ENCODE measurements around the gene KRT7. TPM values are rescaled to one million over a fixed set of nuclear protein-coding genes. Genes with fewer than 3 reads are reported as not detected.

The KRT7 gene
- total and polyA plus RNA-seq, 4 donors = 0.37 to 9.9 (median 7.0) TPM

GRCh38 chr12:52204931-52205505, 28.0 kb upstream of the KRT7 start:
- Histone ChIP-seq H3K9ac (ENCODE audit: low read depth in 1 of 2, low read length in 2 of 2) (no peak overlapping the region), H3K4me3 (ENCODE audit: low read depth in 1 of 3, low read length in 3 of 3) (no peak overlapping the region), H3K9me3 (ENCODE audit: control insufficient read depth in 4 of 4, low read length in 3 of 4) (no peaks in the 10 kb centered on the region), H3K36me3 (ENCODE audit: control insufficient read depth in 4 of 4, insufficient read depth in 3 of 4, low read depth in 1 of 4, low read length in 3 of 4) (no peaks in the 10 kb centered on the region), H3K4me1 (ENCODE audit: control insufficient read depth in 4 of 4, insufficient read depth in 4 of 4, low read length in 3 of 4) (no peaks in the 10 kb centered on the region), H3K27ac (ENCODE audit: low read depth in 1 of 2, low read length in 2 of 2) (no peak overlapping the region), H3K27me3 (ENCODE audit: control insufficient read depth in 4 of 4, insufficient read depth in 4 of 4, low read length in 3 of 4) (peaks cover 0 to 4% (median 0%) of the 10 kb centered on the region in 4 donors)
- 90% methylated on average over 7 of the region's 7 CpGs for WGBS
- DNase-seq (ENCODE audit: low spot score) = no peak
- TF ChIP-seq, protein P1, sequence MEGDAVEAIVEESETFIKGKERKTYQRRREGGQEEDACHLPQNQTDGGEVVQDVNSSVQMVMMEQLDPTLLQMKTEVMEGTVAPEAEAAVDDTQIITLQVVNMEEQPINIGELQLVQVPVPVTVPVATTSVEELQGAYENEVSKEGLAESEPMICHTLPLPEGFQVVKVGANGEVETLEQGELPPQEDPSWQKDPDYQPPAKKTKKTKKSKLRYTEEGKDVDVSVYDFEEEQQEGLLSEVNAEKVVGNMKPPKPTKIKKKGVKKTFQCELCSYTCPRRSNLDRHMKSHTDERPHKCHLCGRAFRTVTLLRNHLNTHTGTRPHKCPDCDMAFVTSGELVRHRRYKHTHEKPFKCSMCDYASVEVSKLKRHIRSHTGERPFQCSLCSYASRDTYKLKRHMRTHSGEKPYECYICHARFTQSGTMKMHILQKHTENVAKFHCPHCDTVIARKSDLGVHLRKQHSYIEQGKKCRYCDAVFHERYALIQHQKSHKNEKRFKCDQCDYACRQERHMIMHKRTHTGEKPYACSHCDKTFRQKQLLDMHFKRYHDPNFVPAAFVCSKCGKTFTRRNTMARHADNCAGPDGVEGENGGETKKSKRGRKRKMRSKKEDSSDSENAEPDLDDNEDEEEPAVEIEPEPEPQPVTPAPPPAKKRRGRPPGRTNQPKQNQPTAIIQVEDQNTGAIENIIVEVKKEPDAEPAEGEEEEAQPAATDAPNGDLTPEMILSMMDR (IDR thresholded peaks at IDR 0.05; ENCODE audit: low read depth, low read length, missing input control) = no peak
- TF ChIP-seq FOXA1 (IDR thresholded peaks at IDR 0.05) (no peak), GABPA (IDR thresholded peaks at IDR 0.05 in 1 of 2, conservative IDR thresholded peaks at IDR 0.05 in 1 of 2) (no peak), EGR1 (IDR thresholded peaks at IDR 0.05; ENCODE audit: low read depth in 2 of 2) (no peak), HNF4A (conservative IDR thresholded peaks at IDR 0.05) (no peak), YY1 (IDR thresholded peaks at IDR 0.05) (no peak), JUND (IDR thresholded peaks at IDR 0.05) (no peak), HNF4G (IDR thresholded peaks at IDR 0.05) (no peak), TAF1 (conservative IDR thresholded peaks at IDR 0.05) (no peak), NR2F2 (IDR thresholded peaks at IDR 0.05) (no peak), RAD21 (IDR thresholded peaks at IDR 0.05) (no peak), MAX (IDR thresholded peaks at IDR 0.05) (no peak)
- TF ChIP-seq, protein P2, sequence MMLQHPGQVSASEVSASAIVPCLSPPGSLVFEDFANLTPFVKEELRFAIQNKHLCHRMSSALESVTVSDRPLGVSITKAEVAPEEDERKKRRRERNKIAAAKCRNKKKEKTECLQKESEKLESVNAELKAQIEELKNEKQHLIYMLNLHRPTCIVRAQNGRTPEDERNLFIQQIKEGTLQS (IDR thresholded peaks at IDR 0.05) = no peak
- TF ChIP-seq, protein P3, sequence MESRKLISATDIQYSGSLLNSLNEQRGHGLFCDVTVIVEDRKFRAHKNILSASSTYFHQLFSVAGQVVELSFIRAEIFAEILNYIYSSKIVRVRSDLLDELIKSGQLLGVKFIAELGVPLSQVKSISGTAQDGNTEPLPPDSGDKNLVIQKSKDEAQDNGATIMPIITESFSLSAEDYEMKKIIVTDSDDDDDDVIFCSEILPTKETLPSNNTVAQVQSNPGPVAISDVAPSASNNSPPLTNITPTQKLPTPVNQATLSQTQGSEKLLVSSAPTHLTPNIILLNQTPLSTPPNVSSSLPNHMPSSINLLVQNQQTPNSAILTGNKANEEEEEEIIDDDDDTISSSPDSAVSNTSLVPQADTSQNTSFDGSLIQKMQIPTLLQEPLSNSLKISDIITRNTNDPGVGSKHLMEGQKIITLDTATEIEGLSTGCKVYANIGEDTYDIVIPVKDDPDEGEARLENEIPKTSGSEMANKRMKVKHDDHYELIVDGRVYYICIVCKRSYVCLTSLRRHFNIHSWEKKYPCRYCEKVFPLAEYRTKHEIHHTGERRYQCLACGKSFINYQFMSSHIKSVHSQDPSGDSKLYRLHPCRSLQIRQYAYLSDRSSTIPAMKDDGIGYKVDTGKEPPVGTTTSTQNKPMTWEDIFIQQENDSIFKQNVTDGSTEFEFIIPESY (IDR thresholded peaks at IDR 0.05) = no peak

DNA sequence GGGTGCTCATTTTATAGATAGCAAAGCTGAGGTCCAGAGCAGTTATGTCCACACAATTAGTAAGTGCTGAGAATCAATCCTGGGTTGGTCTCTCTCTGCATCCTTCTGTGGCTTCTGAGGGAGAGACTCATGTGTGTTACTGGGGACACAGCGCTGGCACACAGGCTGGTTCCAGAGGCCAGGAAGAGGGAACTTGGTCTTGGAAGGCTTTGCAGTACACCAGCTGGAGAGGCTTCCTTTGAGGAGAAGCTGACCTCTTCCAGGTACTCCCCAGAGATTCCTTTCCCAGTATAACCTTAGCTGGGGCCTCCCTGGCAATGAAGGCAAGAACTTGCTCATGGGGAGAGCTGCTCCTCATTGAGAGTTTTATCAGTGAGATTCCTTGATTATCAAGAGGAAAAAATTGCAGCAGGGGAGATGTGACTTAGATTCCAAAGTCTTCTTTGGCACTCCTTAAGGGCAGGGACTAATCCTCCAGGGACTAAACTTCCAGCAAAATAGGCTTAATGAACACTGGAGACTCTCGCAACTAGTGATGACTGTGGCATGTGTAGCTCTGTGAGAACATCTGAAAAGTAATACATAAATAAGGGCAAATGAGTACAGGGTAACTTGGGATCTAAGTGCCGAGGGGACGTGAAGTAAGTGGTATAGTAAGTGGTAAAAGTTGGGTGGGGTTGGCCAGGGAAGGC, 27.3 kb upstream of the KRT7 start:
- WGBS = 91% methylated on average over 4 of the region's 4 CpGs
- H3K9ac ChIP-seq (ENCODE audit: low read depth in 1 of 2, low read length in 2 of 2) = no peak overlapping the region
- H3K4me3 ChIP-seq (ENCODE audit: low read depth in 1 of 3, low read length in 3 of 3) = no peak overlapping the region
- H3K27ac ChIP-seq (ENCODE audit: low read depth in 1 of 2, low read length in 2 of 2) = no peak overlapping the region
- H3K27me3 ChIP-seq (ENCODE audit: control insufficient read depth in 4 of 4, insufficient read depth in 4 of 4, low read length in 3 of 4) = peaks cover 0 to 4% (median 0%) of the 10 kb centered on the region in 4 donors
- DNase-seq (ENCODE audit: low spot score) = no peak
- no peaks in the 10 kb centered on the region for H3K4me1 ChIP-seq (ENCODE audit: control insufficient read depth in 4 of 4, insufficient read depth in 4 of 4, low read length in 3 of 4)
- H3K9me3 ChIP-seq (ENCODE audit: control insufficient read depth in 4 of 4, low read length in 3 of 4) = no peaks in the 10 kb centered on the region
- no peak for TF ChIP-seq YY1 (IDR thresholded peaks at IDR 0.05)
- TF ChIP-seq FOXA1 (IDR thresholded peaks at IDR 0.05) = no peak
- TF ChIP-seq HNF4G (IDR thresholded peaks at IDR 0.05) = no peak
- no peak for TF ChIP-seq MAX (IDR thresholded peaks at IDR 0.05)
- TF ChIP-seq, protein P3 (IDR thresholded peaks at IDR 0.05) = no peak
- no peak for TF ChIP-seq FOXA2 (IDR thresholded peaks at IDR 0.05)
- TF ChIP-seq JUND (IDR thresholded peaks at IDR 0.05) = no peak
- TF ChIP-seq TAF1 (conservative IDR thresholded peaks at IDR 0.05) = no peak
- no peak for TF ChIP-seq SP1 (IDR thresholded peaks at IDR 0.05)
- no peak for TF ChIP-seq EGR1 (IDR thresholded peaks at IDR 0.05; ENCODE audit: low read depth in 2 of 2)
- TF ChIP-seq, protein P1 (IDR thresholded peaks at IDR 0.05; ENCODE audit: low read depth, low read length, missing input control) = no peak
- no peak for TF ChIP-seq NR2F2 (IDR thresholded peaks at IDR 0.05)
- TF ChIP-seq, protein P2 (IDR thresholded peaks at IDR 0.05) = no peak
- no peak for TF ChIP-seq HNF4A (conservative IDR thresholded peaks at IDR 0.05)
- TF ChIP-seq RXRA (IDR thresholded peaks at IDR 0.05) = no peak
- TF ChIP-seq RAD21 (IDR thresholded peaks at IDR 0.05) = no peak
- H3K36me3 ChIP-seq (ENCODE audit: control insufficient read depth in 4 of 4, insufficient read depth in 3 of 4, low read depth in 1 of 4, low read length in 3 of 4) = no peaks in the 10 kb centered on the region

Measured in liver (tissue), 9 donors.